Breast epithelium (tissue), 4 donors: Measurements from ENCODE around the gene CDK19. TPM values are rescaled to one million over a fixed set of nuclear protein-coding genes. Genes with fewer than 3 reads are reported as not detected.

Experiments used
- DNase-seq, 2 donors: peaks; one replicate each; pipeline ENCODE4 v3.0.0-alpha.2; 2019; ENCODE audit warnings: low spot score in 2 of 2
- H3K27ac ChIP-seq, 2 donors: fragments of 200-600 bp; sonication (generic) in 1 of 2; one replicate each; pipeline ENCODE4 v1.5.1; 2016 to 2019; ENCODE audit warnings: mild to moderate bottlenecking in 1 of 2
- H3K27me3 ChIP-seq, 2 donors: fragments of 200-600 bp; sonication (generic) in 1 of 2; one replicate each; pipeline versions ENCODE4 v1.5.1 to v1.6.0; 2017 to 2019; ENCODE audit warnings: control low read depth in 1 of 2, mild to moderate bottlenecking in 1 of 2
- H3K36me3 ChIP-seq: fragments of 200-600 bp; one replicate; pipeline ENCODE4 v1.5.1; 2019
- H3K4me1 ChIP-seq, 2 donors: fragments of 200-600 bp; sonication (generic); one replicate each; pipeline ENCODE4 v1.5.1; 2016 to 2019; ENCODE audit warnings: control low read depth in 1 of 2
- H3K4me3 ChIP-seq, 3 donors: fragments of 200-600 bp; sonication (generic); 1 replicate in 2 of 3; 2 replicates in 1 of 3; pipeline ENCODE4 v1.5.1; 2016 to 2019; ENCODE audit warnings: mild to moderate bottlenecking in 3 of 3, moderate library complexity in 2 of 3
- H3K9me3 ChIP-seq, 2 donors: fragments of 200-600 bp; sonication (generic) in 1 of 2; one replicate each; pipeline ENCODE4 v1.5.1; 2016 to 2019; ENCODE audit warnings: control low read depth in 1 of 2
- POLR2A ChIP-seq: fragments of 450-650 bp; IDR thresholded peaks from one replicate; pipeline ENCODE4 v1.6.1; 2016; ENCODE audit warnings: antibody characterized with exemption, mild to moderate bottlenecking, moderate library complexity
- POLR2AphosphoS5 ChIP-seq, 3 donors: sonication (generic); formaldehyde crosslinking; IDR thresholded peaks; one replicate each; pipeline ENCODE4 v1.6.1; 2017; ENCODE audit warnings: antibody characterized with exemption in 3 of 3
- intact Hi-C: fragments of 100-400 bp; cut with DNase I; formaldehyde crosslinking; loops from one replicate; pipeline ENCODE4 v1.15.1; 2023; ENCODE audit warnings: low total_unique reads
- total RNA-seq, 3 donors: library from RNA; depleted of rRNA; stranded (reverse); fragments of >200 nt; gene quantifications; one replicate each; pipeline ENCODE4 v1.1.0, GENCODE V29; 2016
- TF ChIP-seq, protein P1 (sequence below), 3 donors: fragments of 450-650 bp; IDR thresholded peaks; one replicate each; pipeline ENCODE4 v1.5.1; 2016 to 2017; ENCODE audit warnings: antibody characterized with exemption in 3 of 3, mild to moderate bottlenecking in 3 of 3, moderate library complexity in 3 of 3

CDK19 gene
- total RNA-seq, 3 donors from 2014 or later: 14.1 to 17.9 (median 17.9) TPM

DNA sequence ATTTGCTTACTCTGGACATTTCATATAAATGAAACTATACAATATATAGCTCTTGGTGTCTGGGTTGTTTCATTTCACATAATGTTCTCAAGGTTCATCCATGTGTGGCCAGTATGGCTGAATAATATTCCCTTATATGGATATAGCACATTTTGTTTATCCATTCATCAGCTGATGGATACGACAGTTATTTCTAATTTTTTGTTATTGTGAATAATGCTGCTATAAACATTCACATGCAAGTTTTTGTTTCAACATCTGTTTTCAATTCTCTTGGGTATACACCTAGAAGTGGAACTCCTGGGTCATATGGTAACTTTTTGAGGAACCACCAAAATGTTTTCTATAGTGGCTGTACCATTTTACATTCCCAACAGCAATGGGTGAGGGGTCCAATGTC lies 101.1 kb downstream of the CDK19 start:
- no peak overlapping the region for H3K27ac ChIP-seq
- H3K4me3 ChIP-seq: no peak overlapping the region
- no peaks in the 10 kb centered on the region for H3K36me3 ChIP-seq
- H3K27me3 ChIP-seq: no peaks in the 10 kb centered on the region
- no peak for DNase-seq
- TF ChIP-seq, protein P1, sequence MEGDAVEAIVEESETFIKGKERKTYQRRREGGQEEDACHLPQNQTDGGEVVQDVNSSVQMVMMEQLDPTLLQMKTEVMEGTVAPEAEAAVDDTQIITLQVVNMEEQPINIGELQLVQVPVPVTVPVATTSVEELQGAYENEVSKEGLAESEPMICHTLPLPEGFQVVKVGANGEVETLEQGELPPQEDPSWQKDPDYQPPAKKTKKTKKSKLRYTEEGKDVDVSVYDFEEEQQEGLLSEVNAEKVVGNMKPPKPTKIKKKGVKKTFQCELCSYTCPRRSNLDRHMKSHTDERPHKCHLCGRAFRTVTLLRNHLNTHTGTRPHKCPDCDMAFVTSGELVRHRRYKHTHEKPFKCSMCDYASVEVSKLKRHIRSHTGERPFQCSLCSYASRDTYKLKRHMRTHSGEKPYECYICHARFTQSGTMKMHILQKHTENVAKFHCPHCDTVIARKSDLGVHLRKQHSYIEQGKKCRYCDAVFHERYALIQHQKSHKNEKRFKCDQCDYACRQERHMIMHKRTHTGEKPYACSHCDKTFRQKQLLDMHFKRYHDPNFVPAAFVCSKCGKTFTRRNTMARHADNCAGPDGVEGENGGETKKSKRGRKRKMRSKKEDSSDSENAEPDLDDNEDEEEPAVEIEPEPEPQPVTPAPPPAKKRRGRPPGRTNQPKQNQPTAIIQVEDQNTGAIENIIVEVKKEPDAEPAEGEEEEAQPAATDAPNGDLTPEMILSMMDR (IDR thresholded peaks at IDR 0.05): no peak
- TF ChIP-seq POLR2AphosphoS5 (IDR thresholded peaks at IDR 0.05): no peak
- TF ChIP-seq POLR2A: no peak
- no peaks in the 10 kb centered on the region for H3K4me1 ChIP-seq
- intact Hi-C loops: no loop called here
- no peaks in the 10 kb centered on the region for H3K9me3 ChIP-seq

DNA sequence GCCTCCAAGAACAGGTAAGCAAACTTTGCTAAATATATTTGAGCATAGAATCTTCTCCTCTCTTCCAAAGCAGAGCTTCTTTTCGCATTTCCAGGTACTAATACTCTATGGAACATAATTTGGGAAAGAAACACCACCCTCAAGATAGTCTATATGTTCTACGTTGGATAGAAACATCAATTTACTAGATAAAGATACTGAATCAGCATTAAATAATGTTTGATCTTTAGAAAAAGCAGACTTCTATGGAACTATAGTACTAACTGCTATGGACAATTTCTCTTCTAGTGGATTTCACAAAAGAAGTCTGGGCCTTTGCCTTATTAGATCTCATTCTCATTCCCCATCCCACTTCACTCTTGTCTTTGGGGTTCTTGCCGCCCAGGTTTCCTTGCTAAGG lies 103.0 kb downstream of the CDK19 start:
- Histone ChIP-seq H3K27me3 (no peaks in the 10 kb centered on the region), H3K9me3 (no peaks in the 10 kb centered on the region), H3K4me3 (no peak overlapping the region), H3K36me3 (no peaks in the 10 kb centered on the region), H3K4me1 (no peaks in the 10 kb centered on the region), H3K27ac (no peak overlapping the region)
- no peak for DNase-seq
- no peak for TF ChIP-seq POLR2A
- no peak for TF ChIP-seq POLR2AphosphoS5 (IDR thresholded peaks at IDR 0.05)
- TF ChIP-seq, protein P1 (IDR thresholded peaks at IDR 0.05): no peak
- intact Hi-C loops: no loop called here

DNA sequence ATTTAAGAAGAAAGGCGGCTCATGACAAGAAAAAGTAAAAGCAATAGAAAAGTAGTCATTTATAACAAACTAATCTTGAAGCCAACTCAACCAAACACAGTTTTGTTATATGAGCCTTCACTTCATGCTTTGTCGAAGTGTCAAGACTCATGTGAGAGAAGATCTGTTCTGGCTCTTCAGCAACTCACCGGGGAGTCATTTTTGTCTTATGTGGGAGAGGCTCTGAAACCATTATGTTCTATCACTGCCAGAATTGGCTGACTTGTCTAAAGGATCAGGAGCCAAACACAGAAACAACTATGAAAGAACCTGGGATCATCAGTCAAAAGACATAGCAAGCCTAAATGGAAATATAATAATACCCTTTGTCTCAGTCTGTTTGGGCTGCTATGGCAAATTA lies 105.2 kb downstream of the CDK19 start:
- TF ChIP-seq POLR2AphosphoS5 (IDR thresholded peaks at IDR 0.05) (no peak), POLR2A (no peak)
- TF ChIP-seq, protein P1 (IDR thresholded peaks at IDR 0.05): no peak
- H3K4me1 ChIP-seq: no peaks in the 10 kb centered on the region
- no peaks in the 10 kb centered on the region for H3K27me3 ChIP-seq
- DNase-seq: no peak
- no peaks in the 10 kb centered on the region for H3K36me3 ChIP-seq
- intact Hi-C loops: loop anchor here (2.0 kb wide), 1 partner anchor 71 kb away; no protein-coding TSS in a partner anchor
- no peak overlapping the region for H3K27ac ChIP-seq
- no peak overlapping the region for H3K4me3 ChIP-seq
- H3K9me3 ChIP-seq: no peaks in the 10 kb centered on the region

DNA sequence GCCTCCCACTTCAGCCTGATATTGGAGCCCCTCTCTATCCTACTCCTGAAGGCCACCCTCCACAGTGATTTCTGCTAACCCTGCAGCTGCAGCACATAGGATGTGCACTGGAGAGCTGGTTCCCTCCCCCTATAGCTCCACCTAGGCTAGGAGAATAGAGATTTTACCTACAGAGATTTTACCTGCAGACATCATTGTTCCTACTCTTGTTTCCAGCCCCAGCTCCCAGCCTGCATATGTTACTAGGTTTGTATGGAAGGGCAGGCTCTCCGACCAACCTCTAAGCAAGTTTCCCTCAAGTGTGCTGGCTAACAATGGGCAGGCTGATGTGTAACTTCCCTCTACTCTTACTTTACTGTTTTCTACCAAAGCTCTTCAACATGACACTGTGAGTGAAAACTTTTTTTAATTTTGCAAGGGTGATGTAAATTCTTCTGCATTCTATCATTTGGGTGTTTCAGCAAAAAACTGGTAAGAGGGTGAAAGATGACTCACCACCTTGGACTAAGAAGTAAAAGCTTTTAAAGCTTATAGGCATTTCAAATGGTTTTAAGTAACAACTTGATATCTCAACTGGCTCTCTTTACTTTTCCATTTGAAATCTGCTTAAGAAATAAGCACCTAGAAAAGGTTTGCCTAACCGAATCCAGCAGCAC lies 106.8 kb downstream of the CDK19 start:
- Histone ChIP-seq H3K27me3 (no peaks in the 10 kb centered on the region), H3K4me3 (no peak overlapping the region), H3K36me3 (no peaks in the 10 kb centered on the region), H3K27ac (no peak overlapping the region), H3K4me1 (no peaks in the 10 kb centered on the region), H3K9me3 (no peaks in the 10 kb centered on the region)
- no peak for TF ChIP-seq POLR2A
- TF ChIP-seq, protein P1 (IDR thresholded peaks at IDR 0.05): no peak
- DNase-seq: no peak
- intact Hi-C loops: no loop called here

DNA sequence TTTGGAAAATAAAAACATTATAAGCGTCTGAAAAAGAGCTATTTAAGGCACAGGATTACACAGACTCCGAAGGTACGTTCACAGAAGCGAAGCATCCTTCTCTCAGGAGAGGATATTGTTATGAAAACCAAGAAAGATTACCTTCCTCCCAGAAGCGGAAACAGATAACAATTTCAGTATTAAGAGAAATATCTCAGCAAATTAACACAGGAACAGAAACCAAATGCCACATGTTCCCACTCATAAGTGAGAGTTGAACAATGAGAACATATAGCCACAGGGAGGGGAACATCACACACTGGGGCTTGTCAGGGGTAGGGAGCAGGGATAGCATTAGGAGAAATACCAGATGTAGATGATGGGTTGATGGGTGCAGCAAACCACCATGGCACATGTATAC lies 109.7 kb downstream of the CDK19 start:
- TF ChIP-seq, protein P1 (IDR thresholded peaks at IDR 0.05): no peak
- no peak for TF ChIP-seq POLR2A
- TF ChIP-seq POLR2AphosphoS5 (IDR thresholded peaks at IDR 0.05): no peak
- Histone ChIP-seq H3K27ac (no peak overlapping the region), H3K9me3 (no peaks in the 10 kb centered on the region), H3K4me1 (no peaks in the 10 kb centered on the region), H3K27me3 (no peaks in the 10 kb centered on the region), H3K4me3 (no peak overlapping the region), H3K36me3 (no peaks in the 10 kb centered on the region)
- DNase-seq: no peak
- intact Hi-C loops: no loop called here
